Measurements from ENCODE around the gene CFTR. TPM values are rescaled to one million over a fixed set of nuclear protein-coding genes. Genes with fewer than 3 reads are reported as not detected.
A peak's percentile ranks its signal among the peaks of the same experiment; 100 is the strongest.

CFTR gene
- total RNA-seq, 1 experiment from 2014 or later = not detected

DNA sequence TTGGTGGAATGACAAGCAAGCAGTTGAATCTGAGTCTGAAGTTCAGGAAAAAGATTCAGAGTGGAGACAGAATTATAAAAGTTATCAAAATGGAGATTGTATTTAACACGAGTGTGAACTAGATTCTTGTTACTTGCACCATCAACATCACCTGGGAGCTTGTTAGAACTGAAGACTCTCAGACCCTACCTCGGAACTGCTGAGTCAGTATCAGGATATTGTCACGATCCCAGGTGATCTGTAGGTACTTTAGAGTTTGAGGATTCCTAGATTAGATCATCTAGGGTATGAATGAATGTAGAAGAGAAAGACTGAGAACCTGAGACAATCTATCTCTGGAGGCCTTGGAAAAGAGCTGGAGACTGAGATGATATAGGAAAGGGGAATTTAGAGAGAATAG is 199.3 kb downstream of the CFTR start:
- intact Hi-C loops (cut with micrococcal nuclease; ENCODE audit: unreplicated experiment) = no loop called here
- CTCF ChIA-PET = no interaction called here
- Histone ChIP-seq H3K4me1 (replicated peaks; ENCODE audit: insufficient read depth) (no peaks in the 10 kb centered on the region), H3K79me2 (ENCODE audit: low read depth) (no peaks in the 10 kb centered on the region), H3K9me2 (ENCODE audit: insufficient read depth) (no peaks in the 10 kb centered on the region), H2AFZ (peak overlapping the region; percentile 64; the same call in 1 of the 2 replicates), H3K4me3 (no peak overlapping the region), H3F3A (ENCODE audit: insufficient read depth, low read depth) (no peaks in the 10 kb centered on the region; the same call in 1 of the 2 replicates), H3K9me3 (ENCODE audit: insufficient read depth, low read depth) (no peaks in the 10 kb centered on the region), H3K4me2 (no peak overlapping the region), H3K27ac (no peak overlapping the region), H4K20me1 (ENCODE audit: insufficient read depth) (no peaks in the 10 kb centered on the region), H3K36me3 (ENCODE audit: low read depth) (no peaks in the 10 kb centered on the region), H3K27me3 (ENCODE audit: insufficient read depth, low read depth) (no peaks in the 10 kb centered on the region)
- TF ChIP-seq EZH2 (IDR thresholded peaks at IDR 0.05; ENCODE audit: low read depth) = no peak
- TF ChIP-seq, protein P1, sequence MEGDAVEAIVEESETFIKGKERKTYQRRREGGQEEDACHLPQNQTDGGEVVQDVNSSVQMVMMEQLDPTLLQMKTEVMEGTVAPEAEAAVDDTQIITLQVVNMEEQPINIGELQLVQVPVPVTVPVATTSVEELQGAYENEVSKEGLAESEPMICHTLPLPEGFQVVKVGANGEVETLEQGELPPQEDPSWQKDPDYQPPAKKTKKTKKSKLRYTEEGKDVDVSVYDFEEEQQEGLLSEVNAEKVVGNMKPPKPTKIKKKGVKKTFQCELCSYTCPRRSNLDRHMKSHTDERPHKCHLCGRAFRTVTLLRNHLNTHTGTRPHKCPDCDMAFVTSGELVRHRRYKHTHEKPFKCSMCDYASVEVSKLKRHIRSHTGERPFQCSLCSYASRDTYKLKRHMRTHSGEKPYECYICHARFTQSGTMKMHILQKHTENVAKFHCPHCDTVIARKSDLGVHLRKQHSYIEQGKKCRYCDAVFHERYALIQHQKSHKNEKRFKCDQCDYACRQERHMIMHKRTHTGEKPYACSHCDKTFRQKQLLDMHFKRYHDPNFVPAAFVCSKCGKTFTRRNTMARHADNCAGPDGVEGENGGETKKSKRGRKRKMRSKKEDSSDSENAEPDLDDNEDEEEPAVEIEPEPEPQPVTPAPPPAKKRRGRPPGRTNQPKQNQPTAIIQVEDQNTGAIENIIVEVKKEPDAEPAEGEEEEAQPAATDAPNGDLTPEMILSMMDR (conservative IDR thresholded peaks at IDR 0.05) = no peak
- no TSS peak for BruUV-seq (replicated peaks)
- POLR2A ChIA-PET (ENCODE audit: unreplicated experiment) = no interaction called here
- no peak for DNase-seq

GRCh38 chr7:117682681-117683385 is 203.0 kb downstream of the CFTR start:
- Histone ChIP-seq H3K4me3 (no peak overlapping the region), H3K4me1 (replicated peaks; ENCODE audit: insufficient read depth) (no peaks in the 10 kb centered on the region)
- POLR2A ChIA-PET (ENCODE audit: unreplicated experiment) = no interaction called here

DNA sequence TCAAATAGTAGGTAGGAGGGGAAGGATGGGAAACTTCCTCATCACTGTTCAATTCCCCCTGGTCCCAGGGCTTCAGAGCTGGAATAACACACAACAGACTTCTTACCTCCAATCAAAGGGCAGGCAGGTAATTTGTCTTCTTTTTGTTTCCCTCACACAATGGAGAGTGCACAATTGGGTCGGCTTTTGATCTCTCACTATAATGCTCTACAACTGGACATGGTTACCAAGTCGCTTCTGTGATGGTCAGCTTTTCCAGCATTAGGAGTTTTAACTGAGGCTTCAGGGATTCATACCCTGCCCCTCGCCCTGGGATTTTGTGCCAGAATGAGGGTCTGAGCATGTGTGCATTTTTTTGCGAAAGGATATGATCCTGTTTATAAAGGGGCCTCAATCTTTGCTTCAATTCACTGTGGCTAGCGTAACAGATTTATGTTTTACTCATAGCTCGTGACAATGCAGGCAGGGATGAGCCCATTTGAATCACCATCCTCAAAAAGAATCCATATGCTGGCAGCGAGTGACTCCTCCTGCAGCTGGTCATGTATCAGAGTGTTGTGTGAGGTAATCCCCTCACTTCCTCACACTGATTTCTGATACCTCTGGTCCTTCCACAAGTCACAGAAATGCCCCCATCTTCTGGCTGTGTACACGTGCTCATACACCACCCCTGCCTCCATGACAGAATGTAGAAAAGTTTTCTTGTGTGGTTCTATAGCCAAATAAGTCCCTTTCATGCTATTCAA is 203.8 kb downstream of the CFTR start:
- no peaks in the 10 kb centered on the region for H3K36me3 ChIP-seq (ENCODE audit: low read depth)
- intact Hi-C loops (cut with micrococcal nuclease; ENCODE audit: unreplicated experiment) = no loop called here
- no peak overlapping the region for H3K4me3 ChIP-seq
- no peaks in the 10 kb centered on the region; the same call in 1 of the 2 replicates for H3F3A ChIP-seq (ENCODE audit: insufficient read depth, low read depth)
- H3K27me3 ChIP-seq (ENCODE audit: insufficient read depth, low read depth) = no peaks in the 10 kb centered on the region
- no peak overlapping the region for H3K4me2 ChIP-seq
- H3K27ac ChIP-seq = no peak overlapping the region
- TF ChIP-seq, protein P1 (conservative IDR thresholded peaks at IDR 0.05) = no peak
- no peak for TF ChIP-seq EZH2 (IDR thresholded peaks at IDR 0.05; ENCODE audit: low read depth)
- ChIA-PET CTCF (no interaction called here), POLR2A (ENCODE audit: unreplicated experiment) (no interaction called here)
- no peak for DNase-seq
- H3K4me1 ChIP-seq (replicated peaks; ENCODE audit: insufficient read depth) = no peaks in the 10 kb centered on the region
- no peaks in the 10 kb centered on the region for H3K9me3 ChIP-seq (ENCODE audit: insufficient read depth, low read depth)
- H2AFZ ChIP-seq = no peak overlapping the region
- no peaks in the 10 kb centered on the region for H4K20me1 ChIP-seq (ENCODE audit: insufficient read depth)
- H3K79me2 ChIP-seq (ENCODE audit: low read depth) = no peaks in the 10 kb centered on the region
- no TSS peak for BruUV-seq (replicated peaks)
- no peaks in the 10 kb centered on the region for H3K9me2 ChIP-seq (ENCODE audit: insufficient read depth)

More at GRCh38 chr7:117682681-117683385, 203.0 kb downstream of the CFTR start:
- no TSS peak for BruUV-seq (replicated peaks)
- intact Hi-C loops (cut with micrococcal nuclease; ENCODE audit: unreplicated experiment) = no loop called here
- H3K9me3 ChIP-seq (ENCODE audit: insufficient read depth, low read depth) = no peaks in the 10 kb centered on the region
- H3K27ac ChIP-seq = 0 out of 2 replicates have a peak overlapping the region, but pooled peaks have one; percentile 4
- CTCF ChIA-PET = interaction anchor here (0.6 kb wide), 1 partner anchor 144 kb away, joined by 3 read pairs; no protein-coding TSS in a partner anchor
- peak; percentile 16 to 69 for DNase-seq
- H2AFZ ChIP-seq = no peak overlapping the region
- H3K9me2 ChIP-seq (ENCODE audit: insufficient read depth) = no peaks in the 10 kb centered on the region
- no peak for TF ChIP-seq EZH2 (IDR thresholded peaks at IDR 0.05; ENCODE audit: low read depth)
- TF ChIP-seq, protein P1 (conservative IDR thresholded peaks at IDR 0.05) = no peak
- no peaks in the 10 kb centered on the region for H3K79me2 ChIP-seq (ENCODE audit: low read depth)
- no peaks in the 10 kb centered on the region for H3K27me3 ChIP-seq (ENCODE audit: insufficient read depth, low read depth)
- no peaks in the 10 kb centered on the region for H4K20me1 ChIP-seq (ENCODE audit: insufficient read depth)
- H3K36me3 ChIP-seq (ENCODE audit: low read depth) = no peaks in the 10 kb centered on the region
- H3F3A ChIP-seq (ENCODE audit: insufficient read depth, low read depth) = no peaks in the 10 kb centered on the region; the same call in 1 of the 2 replicates
- no peak overlapping the region for H3K4me2 ChIP-seq

All from PC-9 (cell line).